Aorta (tissue), 5 donors: Measurements from ENCODE around the gene SLC6A7. TPM values are rescaled to one million over a fixed set of nuclear protein-coding genes. Genes with fewer than 3 reads are reported as not detected.

Experiments
- ATAC-seq: fragments of 200-7000 bp; cut with Tn5 transposase; one replicate; pipeline ENCODE4 v1.9.1; 2022; ENCODE audit warnings: moderate library complexity; ENCODE audit not compliant: low FRiP score
- DNase-seq, 2 donors: peaks; one replicate each; pipeline ENCODE4 v3.0.0-alpha.2; 2020
- H3K27ac ChIP-seq, 2 donors: one replicate each; pipeline ENCODE4 v1.5.1; 2013; ENCODE audit warnings: low read length in 2 of 2, mild to moderate bottlenecking in 2 of 2, moderate library complexity in 2 of 2, control low read depth in 1 of 2, inconsistent platforms in 1 of 2, low read depth in 1 of 2
- H3K27me3 ChIP-seq, 2 donors: one replicate each; pipeline ENCODE4 v1.6.1; 2013; ENCODE audit warnings: control low read depth in 1 of 2, low read length in 1 of 2, mild to moderate bottlenecking in 1 of 2, moderate library complexity in 1 of 2; ENCODE audit not compliant: insufficient read depth in 2 of 2, control insufficient read depth in 1 of 2
- H3K36me3 ChIP-seq, 2 donors: one replicate each; pipeline ENCODE4 v1.6.1; 2013; ENCODE audit warnings: control low read depth in 1 of 2, low read length in 1 of 2, mild to moderate bottlenecking in 1 of 2; ENCODE audit not compliant: insufficient read depth in 2 of 2, control insufficient read depth in 1 of 2
- H3K4me1 ChIP-seq, 2 donors: one replicate each; pipeline ENCODE4 v1.6.1; 2013; ENCODE audit warnings: low read length in 2 of 2, control low read depth in 1 of 2, mild to moderate bottlenecking in 1 of 2, moderate library complexity in 1 of 2; ENCODE audit not compliant: insufficient read depth in 2 of 2, control insufficient read depth in 1 of 2
- H3K4me3 ChIP-seq, 2 donors: one replicate each; pipeline ENCODE4 v1.5.1; 2013; ENCODE audit warnings: low read length in 2 of 2, control low read depth in 1 of 2, mild to moderate bottlenecking in 1 of 2
- H3K9me3 ChIP-seq: one replicate; pipeline ENCODE4 v1.6.1; 2013; ENCODE audit warnings: mild to moderate bottlenecking, low read length; ENCODE audit not compliant: control insufficient read depth
- WGBS, 2 donors: extraction: QIAGEN DNeasy Blood & Tissue Kit; methylation state at CpG; one replicate each; pipeline ENCODE4 v1.1.7; 2013; 5-methylcytosine and 5-hydroxymethylcytosine counted together
- intact Hi-C, 2 donors: fragments of 100-400 bp; cut with DNase I; formaldehyde crosslinking; loops; one replicate each; pipeline versions ENCODE4 v1.14.2 to v1.15.0; 2022
- long read RNA-seq, 2 donors: library from polyadenylated mRNA; unstranded; transcript quantifications; one replicate each; pipeline ENCODE4 v2.0.0, GENCODE V29; 2020 to 2021
- polyA plus RNA-seq, 2 donors: library from polyadenylated mRNA; stranded (reverse); fragments of 200-250 nt; gene quantifications; one replicate each; pipeline ENCODE4 v1.2.3, GENCODE V29; 2013
- total RNA-seq, 2 donors: library from RNA; stranded (reverse); fragmentation: NEBNext Ultra II Directional; extraction: Animal tissue kit (Norgen Biotek cat#: 25700); gene quantifications; one replicate each; pipeline ENCODE4 v1.2.1, GENCODE V29; 2021
- donor health status: healthy with polysubstance abuse.
- donor health status: Bipolar disorder and iron deficiency.
- donor health status: DM: no; HTN: no; CAD: no.
- donor health status: DM: no; HTN: no; CAD: no.
- donor health status: DM: yes; HTN: yes; CAD: no.

SLC6A7 gene
- total RNA-seq: not detected
- under 1 TPM; 0.25 to 0.41 TPM for polyA plus RNA-seq
- long read RNA-seq, donor 1: 0 reads
- long read RNA-seq, donor 2, partial matches to known transcripts: 0 of 1 reads
- long read RNA-seq, donor 2, other reads (novel, unspliced or antisense): 1 of 1 reads

DNA sequence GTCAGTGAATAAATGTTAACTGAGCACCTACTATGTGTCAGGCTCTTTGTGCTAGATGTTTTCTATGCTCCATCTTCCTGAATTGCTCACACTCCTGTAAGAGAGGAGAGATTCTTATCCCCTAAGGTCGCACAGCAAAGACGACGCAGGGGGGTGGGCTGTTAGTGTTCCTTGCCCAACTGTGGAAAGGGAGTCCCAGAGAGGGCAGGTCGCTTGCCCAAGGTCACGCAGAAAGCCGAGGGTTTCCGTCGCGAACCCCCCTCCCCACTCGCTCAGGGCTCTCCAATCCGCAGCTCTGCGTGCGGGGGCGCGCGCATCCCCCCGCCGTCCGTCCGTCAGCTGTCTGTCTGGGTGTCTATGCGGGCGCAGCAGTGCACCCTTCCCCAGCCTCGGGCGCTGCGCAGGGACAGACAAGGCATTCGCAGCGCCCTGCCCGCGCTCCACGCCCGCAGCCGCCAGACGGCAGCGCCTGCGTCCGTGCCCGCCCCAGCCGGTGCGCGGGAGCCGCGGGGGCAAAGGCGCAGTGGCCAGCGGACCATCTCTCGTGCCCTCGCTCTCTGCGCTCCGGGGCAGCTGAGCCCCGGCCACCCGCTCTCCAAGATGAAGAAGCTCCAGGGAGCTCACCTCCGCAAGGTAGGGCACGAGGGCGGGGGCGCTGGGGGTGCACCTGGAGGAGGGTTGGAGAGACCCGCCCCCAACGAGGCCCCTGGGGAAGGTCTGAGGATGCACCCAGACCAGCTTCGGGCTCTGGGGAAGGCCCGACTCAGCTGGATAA, at the start of gene SLC6A7:
Gene SLC6A7 (plus strand): TSS at position 335 of the 775 bp plus-strand sequence. CDS start 266 bp downstream, at position 601.
- no peak within 1 kb of the TSS for H3K4me3 ChIP-seq
- H3K27ac ChIP-seq: no peak within 1 kb of the TSS
- no peaks in the 10 kb centered on the region for H3K9me3 ChIP-seq
- H3K4me1 ChIP-seq: no peaks in the 10 kb centered on the region
- H3K36me3 ChIP-seq: no peaks in the 10 kb centered on the region
- DNase-seq: no peak
- intact Hi-C loops: no loop called here
- WGBS, 2 donors: 8 to 9% methylated on average over 27 to 58 of the region's 58 CpGs
- H3K27me3 ChIP-seq: no peaks in the 10 kb centered on the region
- no peak for ATAC-seq

DNA sequence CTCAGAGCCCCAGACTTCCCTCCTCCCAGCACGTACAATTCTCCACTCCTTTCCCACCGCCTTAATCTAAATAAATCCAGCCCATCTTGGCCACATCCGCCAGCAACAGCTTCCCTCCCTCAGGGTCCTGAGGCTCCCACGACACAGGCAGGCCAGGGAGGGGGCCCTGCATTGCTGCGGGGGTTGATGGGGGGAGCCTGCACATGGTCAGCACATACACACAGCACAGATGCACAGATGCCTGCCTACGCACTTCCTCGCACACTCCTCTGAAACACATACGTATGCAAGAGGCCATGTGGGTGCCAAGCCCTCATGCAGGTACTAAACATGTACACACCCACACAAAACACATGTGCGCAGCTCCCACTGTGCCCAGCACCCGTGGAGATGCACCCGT, 49.0 kb upstream of the SLC6A7 start:
- Histone ChIP-seq H3K27ac (peak overlapping the region; percentile 84 to 91), H3K9me3 (no peaks in the 10 kb centered on the region), H3K27me3 (no peaks in the 10 kb centered on the region), H3K4me1 (peaks cover 0 to 2% of the 10 kb centered on the region in 2 donors), H3K36me3 (no peaks in the 10 kb centered on the region), H3K4me3 (no peak overlapping the region)
- intact Hi-C loops: no loop called here
- 13 to 18% methylated on average over 11 of the region's 11 CpGs for WGBS, 2 donors
- DNase-seq: no peak
- ATAC-seq: no peak

- 35 to 37% methylated on average over 9 of the region's 9 CpGs for WGBS, 2 donors
- no peaks in the 10 kb centered on the region for H3K36me3 ChIP-seq
- no peak overlapping the region for H3K4me3 ChIP-seq
- H3K4me1 ChIP-seq: peaks cover 0 to 2% of the 10 kb centered on the region in 2 donors
- ATAC-seq: no peak
- intact Hi-C loops: no loop called here
- H3K9me3 ChIP-seq: no peaks in the 10 kb centered on the region
- no peak for DNase-seq
- no peaks in the 10 kb centered on the region for H3K27me3 ChIP-seq
- peak overlapping the region; percentile 84 to 89 for H3K27ac ChIP-seq
Measured at GRCh38 chr5:150141544-150142184, 48.2 kb upstream of the SLC6A7 start.

GRCh38 chr5:150142185-150142958, 47.5 kb upstream of the SLC6A7 start:
- WGBS, 2 donors: 34 to 36% methylated on average over 14 of the region's 14 CpGs
- intact Hi-C loops: no loop called here
- DNase-seq (no peak), ATAC-seq (no peak)
- Histone ChIP-seq H3K9me3 (no peaks in the 10 kb centered on the region), H3K27ac (peak overlapping the region; percentile 87 to 89), H3K4me1 (peaks cover 0 to 2% of the 10 kb centered on the region in 2 donors), H3K27me3 (no peaks in the 10 kb centered on the region), H3K36me3 (no peaks in the 10 kb centered on the region), H3K4me3 (no peak overlapping the region)

GRCh38 chr5:150142959-150143349, 46.9 kb upstream of the SLC6A7 start:
- intact Hi-C loops: no loop called here
- peak; percentile 47 for ATAC-seq
- Histone ChIP-seq H3K4me1 (peaks cover 0 to 2% of the 10 kb centered on the region in 2 donors), H3K4me3 (no peak overlapping the region), H3K9me3 (no peaks in the 10 kb centered on the region), H3K36me3 (no peaks in the 10 kb centered on the region), H3K27ac (peak overlapping the region in 1 of 2 donors; percentile 87), H3K27me3 (no peaks in the 10 kb centered on the region)
- WGBS, 2 donors: 13 to 14% methylated on average over 4 of the region's 4 CpGs
- DNase-seq: no peak

DNA sequence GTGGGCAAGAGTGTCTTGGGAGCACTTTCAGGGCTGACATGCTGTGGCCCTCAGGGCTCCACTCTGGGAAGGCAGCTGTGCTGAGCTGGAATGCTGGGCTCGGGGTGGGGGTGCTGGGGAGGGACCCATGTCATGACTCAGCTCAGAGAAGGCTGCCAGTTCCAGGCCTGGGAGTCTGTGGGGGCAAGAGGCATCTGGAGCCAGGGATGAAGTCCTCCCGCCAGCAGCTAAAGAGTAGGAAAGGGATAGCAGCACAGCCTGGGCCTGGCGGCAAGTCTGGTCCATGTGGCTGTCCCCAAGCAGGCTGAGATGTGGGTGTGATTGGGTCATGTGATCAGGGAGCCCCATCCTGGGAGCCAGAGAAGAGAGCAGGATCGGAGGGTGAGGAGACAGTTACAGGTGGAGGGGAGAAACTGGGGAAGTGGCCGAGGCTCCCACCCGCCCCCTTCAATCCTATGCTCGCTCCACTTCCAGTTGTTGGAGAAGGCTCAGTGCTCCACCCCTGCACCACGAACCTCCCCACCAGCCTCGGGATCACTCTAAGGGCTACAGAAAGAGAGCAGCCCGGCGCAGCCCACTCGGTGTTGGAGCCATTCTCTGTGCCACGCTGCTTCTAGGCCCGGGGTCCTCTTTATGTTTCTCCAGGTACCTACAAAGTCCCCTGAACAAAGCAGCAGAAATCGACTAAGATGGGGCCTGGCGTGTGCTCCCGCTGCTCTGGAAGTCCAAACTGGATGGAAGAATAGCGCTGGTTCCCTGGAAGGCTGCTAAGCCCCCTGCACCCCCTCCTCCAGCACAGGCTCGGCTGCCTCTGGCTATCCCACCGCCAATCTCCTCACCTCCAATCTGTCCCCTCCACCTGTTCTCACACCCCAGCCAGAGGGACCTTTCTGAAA, 46.3 kb upstream of the SLC6A7 start:
- ATAC-seq (peak; percentile 80), DNase-seq (peak; percentile 93 to 94)
- no peaks in the 10 kb centered on the region for H3K9me3 ChIP-seq
- H3K27ac ChIP-seq: peak overlapping the region; percentile 32 to 87
- H3K27me3 ChIP-seq: no peaks in the 10 kb centered on the region
- WGBS, 2 donors: 9 to 10% methylated on average over 19 to 20 of the region's 20 CpGs
- intact Hi-C loops: no loop called here
- H3K4me1 ChIP-seq: peaks cover 0 to 2% of the 10 kb centered on the region in 2 donors
- H3K36me3 ChIP-seq: no peaks in the 10 kb centered on the region
- H3K4me3 ChIP-seq: no peak overlapping the region

DNA sequence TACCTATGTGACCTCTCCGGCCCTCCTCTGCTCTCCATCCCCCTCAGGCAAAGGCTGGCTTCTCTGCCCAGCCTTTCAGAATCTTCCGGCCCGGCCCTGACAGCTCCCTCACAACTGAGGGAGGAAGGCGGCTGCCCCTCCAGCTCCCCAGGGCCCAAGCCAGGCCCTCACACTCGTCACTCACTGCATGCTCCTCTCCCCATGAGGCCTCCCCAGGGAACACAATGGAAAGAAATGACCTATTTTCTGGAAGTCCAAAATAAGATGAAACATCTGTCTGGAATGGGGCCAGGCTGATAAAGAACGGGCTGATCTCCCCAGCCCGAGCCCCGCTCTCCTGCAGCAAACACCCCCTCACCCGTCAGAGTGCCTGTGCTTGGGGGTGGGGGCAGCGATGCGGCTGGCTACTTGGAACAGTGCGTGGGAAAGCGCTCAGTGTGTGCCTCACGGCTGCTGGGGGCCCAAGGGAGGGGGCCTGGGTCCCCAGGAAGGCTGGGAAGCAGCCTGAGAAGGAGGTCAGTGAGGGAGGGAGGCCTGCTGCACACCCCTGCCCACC, 45.5 kb upstream of the SLC6A7 start:
- DNase-seq (peak; percentile 75 to 88), ATAC-seq (peak; percentile 53)
- H3K36me3 ChIP-seq: no peaks in the 10 kb centered on the region
- intact Hi-C loops: no loop called here
- 5 to 7% methylated on average over 14 of the region's 14 CpGs for WGBS, 2 donors
- H3K27ac ChIP-seq: peak overlapping the region; percentile 64 to 87
- H3K4me3 ChIP-seq: no peak overlapping the region
- peaks cover 0 to 3% of the 10 kb centered on the region in 2 donors for H3K4me1 ChIP-seq
- H3K27me3 ChIP-seq: no peaks in the 10 kb centered on the region
- H3K9me3 ChIP-seq: no peaks in the 10 kb centered on the region
